Nephron progenitor cell (in vitro differentiated cells): ENCODE results near the gene LRP6.

ENCODE experiments used
- DNase-seq: peaks from one replicate; pipeline ENCODE4 v3.0.0; 2021
- H3K27ac Mint-ChIP-seq: 2 replicates; pipeline ENCODE4 v1.8.0; 2021; ENCODE audit warnings: mild to moderate bottlenecking, moderate library complexity, mixed read lengths
- H3K27me3 Mint-ChIP-seq: 2 replicates; pipeline ENCODE4 v1.8.0; 2021; ENCODE audit warnings: mild to moderate bottlenecking, low read depth, mixed read lengths; ENCODE audit not compliant: poor library complexity
- H3K36me3 Mint-ChIP-seq: 2 replicates; pipeline ENCODE4 v1.8.0; 2021; ENCODE audit warnings: low read depth, mixed read lengths
- H3K4me1 Mint-ChIP-seq: 2 replicates; pipeline ENCODE4 v1.8.0; 2021; ENCODE audit warnings: mixed read lengths
- H3K4me3 Mint-ChIP-seq: 2 replicates; pipeline ENCODE4 v1.8.0; 2021; ENCODE audit warnings: mild to moderate bottlenecking, moderate library complexity, mixed read lengths
- H3K9me3 Mint-ChIP-seq: 2 replicates; pipeline ENCODE4 v1.8.0; 2021; ENCODE audit warnings: mild to moderate bottlenecking, moderate library complexity, mixed read lengths
- TF ChIP-seq, protein P1 (sequence below): fragments of 200-600 bp; sonication (generic); IDR thresholded peaks from 2 replicates; pipeline ENCODE4 v1.5.0; 2021; ENCODE audit warnings: antibody characterized with exemption

Gene LRP6

DNA sequence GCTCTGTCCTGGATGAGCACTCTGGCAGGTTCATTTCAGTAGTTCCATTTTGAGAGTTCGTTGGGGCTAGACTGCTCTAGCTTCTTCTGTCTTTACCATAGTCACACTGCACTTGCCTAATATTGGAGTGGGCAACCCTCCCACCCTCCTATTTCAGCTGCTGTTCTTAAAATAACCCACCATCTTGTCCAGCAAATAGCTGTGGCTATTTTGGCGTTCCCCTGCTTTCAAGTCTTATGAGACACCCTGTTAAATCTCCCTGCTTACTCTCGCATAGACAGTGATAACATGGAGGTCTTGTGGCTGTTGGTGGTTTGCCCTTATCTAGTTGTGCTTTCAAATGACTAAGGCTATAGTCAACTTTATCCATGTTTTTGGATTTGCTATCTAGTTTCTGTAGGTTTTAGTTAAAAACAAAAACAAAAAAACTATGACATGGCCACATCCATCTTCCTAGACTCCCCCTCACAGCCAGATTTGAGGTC lies 65.5 kb downstream of the LRP6 start:
- Mint-ChIP-seq H3K36me3 (peaks cover 81% of the 10 kb centered on the region), H3K4me3 (no peak overlapping the region)

GRCh38 chr12:12200363-12200762 lies 66.5 kb downstream of the LRP6 start:
- no peak for DNase-seq
- Mint-ChIP-seq H3K27me3 (no peaks in the 10 kb centered on the region), H3K9me3 (peaks cover 62% of the 10 kb centered on the region), H3K27ac (no peak overlapping the region), H3K36me3 (peaks cover 91% of the 10 kb centered on the region), H3K4me3 (no peak overlapping the region), H3K4me1 (no peaks in the 10 kb centered on the region)
- TF ChIP-seq, protein P1, sequence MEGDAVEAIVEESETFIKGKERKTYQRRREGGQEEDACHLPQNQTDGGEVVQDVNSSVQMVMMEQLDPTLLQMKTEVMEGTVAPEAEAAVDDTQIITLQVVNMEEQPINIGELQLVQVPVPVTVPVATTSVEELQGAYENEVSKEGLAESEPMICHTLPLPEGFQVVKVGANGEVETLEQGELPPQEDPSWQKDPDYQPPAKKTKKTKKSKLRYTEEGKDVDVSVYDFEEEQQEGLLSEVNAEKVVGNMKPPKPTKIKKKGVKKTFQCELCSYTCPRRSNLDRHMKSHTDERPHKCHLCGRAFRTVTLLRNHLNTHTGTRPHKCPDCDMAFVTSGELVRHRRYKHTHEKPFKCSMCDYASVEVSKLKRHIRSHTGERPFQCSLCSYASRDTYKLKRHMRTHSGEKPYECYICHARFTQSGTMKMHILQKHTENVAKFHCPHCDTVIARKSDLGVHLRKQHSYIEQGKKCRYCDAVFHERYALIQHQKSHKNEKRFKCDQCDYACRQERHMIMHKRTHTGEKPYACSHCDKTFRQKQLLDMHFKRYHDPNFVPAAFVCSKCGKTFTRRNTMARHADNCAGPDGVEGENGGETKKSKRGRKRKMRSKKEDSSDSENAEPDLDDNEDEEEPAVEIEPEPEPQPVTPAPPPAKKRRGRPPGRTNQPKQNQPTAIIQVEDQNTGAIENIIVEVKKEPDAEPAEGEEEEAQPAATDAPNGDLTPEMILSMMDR = no peak

More for the DNA sequence above, 65.5 kb downstream of the LRP6 start:
- no peak for DNase-seq
- H3K4me1 Mint-ChIP-seq = no peaks in the 10 kb centered on the region
- TF ChIP-seq, protein P1 = no peak
- no peaks in the 10 kb centered on the region for H3K27me3 Mint-ChIP-seq
- no peak overlapping the region for H3K27ac Mint-ChIP-seq
- H3K9me3 Mint-ChIP-seq = peaks cover 52% of the 10 kb centered on the region

DNA sequence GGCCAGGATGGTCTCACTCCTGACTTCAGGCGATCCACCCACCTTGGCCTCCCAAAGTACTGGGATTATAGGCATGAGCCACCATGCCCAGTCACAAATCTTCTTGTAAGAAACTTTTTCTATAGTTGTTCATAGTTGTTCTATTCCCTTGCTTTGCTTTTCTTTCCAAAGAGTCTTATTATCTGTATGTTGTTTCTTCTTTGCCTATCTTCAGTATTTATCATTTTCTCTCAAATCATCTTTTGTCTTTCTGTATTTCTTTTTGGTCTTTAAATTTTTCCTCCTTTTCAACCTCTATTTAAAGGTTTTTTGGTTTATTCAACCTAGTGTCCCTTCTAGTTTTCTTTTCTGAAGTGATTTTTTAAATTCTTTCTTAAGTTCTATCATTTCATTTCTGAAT lies 68.7 kb downstream of the LRP6 start:
- TF ChIP-seq, protein P1 = no peak
- Mint-ChIP-seq H3K36me3 (peaks cover 98% of the 10 kb centered on the region), H3K4me1 (no peaks in the 10 kb centered on the region), H3K27me3 (no peaks in the 10 kb centered on the region), H3K27ac (no peak overlapping the region), H3K9me3 (peaks cover 62% of the 10 kb centered on the region), H3K4me3 (no peak overlapping the region)
- DNase-seq = no peak

- H3K27me3 Mint-ChIP-seq = no peaks in the 10 kb centered on the region
- H3K36me3 Mint-ChIP-seq = peaks cover 90% of the 10 kb centered on the region
- H3K4me3 Mint-ChIP-seq = no peak overlapping the region
- DNase-seq = no peak
- no peak overlapping the region for H3K27ac Mint-ChIP-seq
- no peaks in the 10 kb centered on the region for H3K4me1 Mint-ChIP-seq
- TF ChIP-seq, protein P1 = no peak
- H3K9me3 Mint-ChIP-seq = peaks cover 62% of the 10 kb centered on the region
Measured at GRCh38 chr12:12197128-12197527, 69.7 kb downstream of the LRP6 start.

DNA sequence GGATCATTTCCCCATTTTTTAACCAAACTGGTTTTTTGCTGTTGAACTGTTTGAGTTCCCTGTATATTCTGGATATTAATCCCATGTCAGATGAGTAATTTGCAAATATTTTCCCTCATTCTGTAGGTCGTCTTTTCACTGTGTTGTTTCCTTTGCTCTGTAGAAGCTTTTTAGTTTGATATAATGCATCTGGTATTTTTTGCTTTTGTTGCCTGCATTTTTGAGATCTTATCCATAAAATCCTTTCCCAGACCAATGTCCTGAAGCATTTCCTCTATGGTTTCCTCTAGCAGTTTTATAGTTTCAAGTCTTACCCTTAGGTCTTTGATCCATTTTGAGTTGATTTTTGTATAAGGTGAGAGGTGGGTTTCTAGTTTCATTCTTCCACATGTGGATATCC lies 71.3 kb downstream of the LRP6 start:
- TF ChIP-seq, protein P1 = no peak
- H3K27me3 Mint-ChIP-seq = no peaks in the 10 kb centered on the region
- no peak for DNase-seq
- H3K4me3 Mint-ChIP-seq = no peak overlapping the region
- H3K4me1 Mint-ChIP-seq = peaks cover 2% of the 10 kb centered on the region
- peaks cover 51% of the 10 kb centered on the region for H3K9me3 Mint-ChIP-seq
- peaks cover 85% of the 10 kb centered on the region for H3K36me3 Mint-ChIP-seq
- no peak overlapping the region for H3K27ac Mint-ChIP-seq

DNA sequence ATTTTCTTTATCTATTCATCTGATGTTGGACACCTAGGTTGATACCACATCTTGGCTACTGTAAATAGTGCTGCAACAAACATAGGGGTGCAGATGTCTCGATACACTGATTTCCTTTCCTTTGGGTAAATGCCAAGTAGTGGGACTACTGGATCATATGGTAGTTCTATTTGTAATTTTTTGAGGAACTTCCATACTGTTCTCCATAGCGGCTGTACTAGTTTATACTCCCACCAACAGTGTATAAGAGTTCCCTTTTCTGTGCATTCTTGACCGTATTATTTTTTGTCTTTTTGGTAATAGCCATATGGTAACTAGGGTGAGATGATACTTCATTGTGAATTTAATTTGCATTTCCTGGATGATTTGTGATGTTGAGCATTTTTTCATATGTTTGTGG lies 71.8 kb downstream of the LRP6 start:
- H3K4me1 Mint-ChIP-seq = peaks cover 7% of the 10 kb centered on the region
- TF ChIP-seq, protein P1 = no peak
- H3K27me3 Mint-ChIP-seq = no peaks in the 10 kb centered on the region
- H3K36me3 Mint-ChIP-seq = peaks cover 85% of the 10 kb centered on the region
- H3K27ac Mint-ChIP-seq = no peak overlapping the region
- no peak overlapping the region for H3K4me3 Mint-ChIP-seq
- no peak for DNase-seq
- peaks cover 47% of the 10 kb centered on the region for H3K9me3 Mint-ChIP-seq
